H1 (cell line): ENCODE data around the gene RIT2. TPM values are rescaled to one million over a fixed set of nuclear protein-coding genes. Genes with fewer than 3 reads are reported as not detected.
A peak's percentile ranks its signal among the peaks of the same experiment; 100 is the strongest.

Source experiments
- CTCF ChIA-PET: fragments of 300-600 bp; sonication (Branson Sonifier 250); formaldehyde crosslinking; loops from one replicate; lab custom pipeline; 2021; ENCODE audit not compliant: partially characterized antibody; lab: Charles Lee
- POLR2A ChIA-PET: fragments of 300-600 bp; sonication (Branson Sonifier 250); formaldehyde crosslinking; loops from one replicate; lab custom pipeline; 2021; ENCODE audit warnings: inconsistent platforms; ENCODE audit not compliant: partially characterized antibody; lab: Charles Lee
- DNase-seq, 2 experiments: peaks; one replicate each; pipeline versions ENCODE4 v3.0.0 to v3.0.0-alpha.2; 2010 to 2022; ENCODE audit warnings: low spot score in 2 of 2, low read depth in 1 of 2, mixed read lengths in 1 of 2
- FAIRE-seq: peaks from 2 replicates; lab custom pipeline; 2011; peaks lifted over from hg19 to GRCh38; lab: Jason Lieb, UNC
- H2AFZ ChIP-seq: 2 replicates; pipeline ENCODE4 v1.8.1; 2012; ENCODE audit warnings: low read length, inconsistent platforms
- H2AK5ac ChIP-seq: 2 replicates; pipeline ENCODE4 v1.6.1; 2013; ENCODE audit warnings: low read depth, low read length
- H2BK120ac ChIP-seq: replicated peaks from 2 replicates; pipeline ENCODE3; 2013; ENCODE audit warnings: low read depth, low read length, inconsistent platforms
- H2BK12ac ChIP-seq: 2 replicates; pipeline ENCODE4 v1.6.1; 2013; ENCODE audit warnings: low read depth, low read length
- H2BK15ac ChIP-seq: 2 replicates; pipeline ENCODE4 v1.6.1; 2013; ENCODE audit warnings: low read length
- H2BK20ac ChIP-seq: 2 replicates; pipeline ENCODE4 v1.6.1; 2013; ENCODE audit warnings: low read length
- H2BK5ac ChIP-seq: 2 replicates; pipeline ENCODE4 v1.6.1; 2013; ENCODE audit warnings: low read depth, low read length
- H3K14ac ChIP-seq: 2 replicates; pipeline ENCODE4 v1.6.1; 2013; ENCODE audit warnings: inconsistent platforms; ENCODE audit not compliant: insufficient read length
- H3K18ac ChIP-seq: 2 replicates; pipeline ENCODE4 v1.6.1; 2013; ENCODE audit warnings: low read length; ENCODE audit errors: extremely low read depth
- H3K23ac ChIP-seq: 2 replicates; pipeline ENCODE4 v1.6.1; 2013; ENCODE audit warnings: inconsistent platforms; ENCODE audit not compliant: insufficient read length
- H3K23me2 ChIP-seq: 2 replicates; pipeline ENCODE4 v1.6.1; 2013; ENCODE audit warnings: low read depth, low read length
- H3K27ac ChIP-seq: 2 replicates; pipeline ENCODE4 v1.6.1; 2011; ENCODE audit warnings: low read depth, low read length, inconsistent platforms
- H3K27me3 ChIP-seq, 4 experiments: replicated peaks in 1 of 4; 1 replicate in 1 of 4; 2 replicates in 3 of 4; pipeline versions ENCODE4 v1.6.1 to v1.8.1; 2011 to 2013; ENCODE audit warnings: low read length in 3 of 4, mild to moderate bottlenecking in 3 of 4, inconsistent platforms in 2 of 4, mixed read lengths in 2 of 4, moderate library complexity in 1 of 4; ENCODE audit not compliant: control insufficient read depth in 3 of 4, insufficient read depth in 3 of 4; ENCODE audit errors: extremely low read depth in 1 of 4
- H3K36me3 ChIP-seq, 4 experiments: 2 replicates each; pipeline versions ENCODE4 v1.6.1 to v1.8.1; 2011 to 2013; ENCODE audit warnings: mild to moderate bottlenecking in 4 of 4, low read length in 3 of 4, moderate library complexity in 2 of 4, control low read depth in 1 of 4, inconsistent platforms in 1 of 4; ENCODE audit not compliant: insufficient read depth in 4 of 4, control insufficient read depth in 2 of 4
- H3K4ac ChIP-seq: replicated peaks from 2 replicates; pipeline ENCODE3; 2013; ENCODE audit warnings: low read length, low read depth, mixed read lengths, inconsistent platforms; ENCODE audit not compliant: insufficient read length
- H3K4me1 ChIP-seq, 4 experiments: replicated peaks in 1 of 4; 1 replicate in 1 of 4; 2 replicates in 3 of 4; pipeline versions ENCODE4 v1.6.1 to v1.8.1; 2011 to 2013; ENCODE audit warnings: low read length in 3 of 4, inconsistent platforms in 2 of 4, mixed read lengths in 1 of 4; ENCODE audit not compliant: insufficient read depth in 4 of 4, control insufficient read depth in 3 of 4
- H3K4me2 ChIP-seq, 2 experiments: 2 replicates each; pipeline versions ENCODE4 v1.6.1 to v1.8.1; 2011 to 2013; ENCODE audit warnings: low read depth in 2 of 2, low read length in 2 of 2, control low read depth in 1 of 2, inconsistent platforms in 1 of 2, mild to moderate bottlenecking in 1 of 2; ENCODE audit not compliant: insufficient read depth in 1 of 2
- H3K4me3 ChIP-seq, 4 experiments: fragments of 200-600, 300-600 bp in 1 of 4; sonication (generic), shearing (Covaris generic), sonication (Bioruptor Twin) in 1 of 4; 2 replicates each; pipeline versions ENCODE4 v1.5.1 to v1.8.1; 2011 to 2016; ENCODE audit warnings: low read length in 4 of 4, low read depth in 3 of 4, control low read depth in 2 of 4, inconsistent platforms in 2 of 4, mild to moderate bottlenecking in 2 of 4, mixed read lengths in 1 of 4, moderate library complexity in 1 of 4; ENCODE audit not compliant: insufficient read depth in 2 of 4; ENCODE audit errors: extremely low read depth in 1 of 4
- H3K56ac ChIP-seq: replicated peaks from 2 replicates; pipeline ENCODE3; 2013; ENCODE audit warnings: low read depth, mild to moderate bottlenecking, mixed read lengths, low read length, inconsistent platforms; ENCODE audit not compliant: insufficient read length
- H3K79me1 ChIP-seq: 2 replicates; pipeline ENCODE4 v1.6.1; 2013; ENCODE audit warnings: low read depth, low read length, control low read depth
- H3K79me2 ChIP-seq, 2 experiments: 2 replicates each; pipeline versions ENCODE4 v1.6.1 to v1.8.1; 2012 to 2013; ENCODE audit warnings: low read length in 2 of 2, mild to moderate bottlenecking in 2 of 2, inconsistent platforms in 1 of 2; ENCODE audit not compliant: insufficient read depth in 2 of 2, control insufficient read depth in 1 of 2
- H3K9ac ChIP-seq, 4 experiments: replicated peaks in 1 of 4; 1 replicate in 1 of 4; 2 replicates in 3 of 4; pipeline versions ENCODE4 v1.6.1 to v1.8.1; 2011 to 2013; ENCODE audit warnings: low read depth in 3 of 4, low read length in 3 of 4, control low read depth in 2 of 4, mild to moderate bottlenecking in 2 of 4, moderate library complexity in 2 of 4, inconsistent platforms in 1 of 4; ENCODE audit errors: extremely low read depth in 1 of 4
- H3K9me3 ChIP-seq, 2 experiments: 2 replicates each; pipeline versions ENCODE4 v1.6.1 to v1.8.1; 2012 to 2013; ENCODE audit warnings: mild to moderate bottlenecking in 2 of 2, moderate library complexity in 2 of 2, control low read depth in 1 of 2, inconsistent platforms in 1 of 2, low read depth in 1 of 2, low read length in 1 of 2, mixed read lengths in 1 of 2; ENCODE audit not compliant: insufficient read depth in 2 of 2
- H4K20me1 ChIP-seq, 2 experiments: replicated peaks in 1 of 2; 2 replicates each; pipeline versions ENCODE3 to v1.8.1; 2011 to 2013; ENCODE audit warnings: inconsistent platforms in 2 of 2, low read length in 2 of 2, mild to moderate bottlenecking in 1 of 2; ENCODE audit not compliant: insufficient read depth in 2 of 2, control insufficient read depth in 1 of 2
- H4K5ac ChIP-seq: 2 replicates; pipeline ENCODE4 v1.6.1; 2013; ENCODE audit warnings: low read length, low read depth, mixed read lengths, inconsistent platforms; ENCODE audit not compliant: insufficient read length
- H4K8ac ChIP-seq: 2 replicates; pipeline ENCODE4 v1.8.0; 2013; ENCODE audit warnings: mild to moderate bottlenecking, moderate library complexity, low read length, inconsistent platforms; ENCODE audit not compliant: insufficient read depth; ENCODE audit errors: extremely low read depth
- H4K91ac ChIP-seq: replicated peaks from 2 replicates; pipeline ENCODE3; 2013; ENCODE audit warnings: low read length, mixed read lengths, inconsistent platforms; ENCODE audit not compliant: insufficient read length
- ASH2L ChIP-seq: fragments of 200-600, 300-600 bp; sonication (generic); IDR thresholded peaks from one replicate; pipeline ENCODE4 v1.7.1; 2017; ENCODE audit warnings: low read length
- ATF3 ChIP-seq: IDR thresholded peaks from 2 replicates; pipeline ENCODE4 v1.6.1; 2011; ENCODE audit warnings: low read depth, mild to moderate bottlenecking, low read length; ENCODE audit not compliant: insufficient read depth
- FOSL1 ChIP-seq: IDR thresholded peaks from 2 replicates; pipeline ENCODE4 v1.6.1; 2011; ENCODE audit warnings: mild to moderate bottlenecking, low read depth, low read length, moderate library complexity; ENCODE audit not compliant: insufficient read depth
- HDAC6 ChIP-seq: IDR thresholded peaks from one replicate; pipeline ENCODE4 v1.7.1; 2012; ENCODE audit warnings: low read depth, mild to moderate bottlenecking, inconsistent platforms, low read length, moderate library complexity
- WGBS, 2 experiments: shearing (Covaris generic) in 1 of 2; methylation state at CpG; one replicate each; pipeline versions ENCODE4 v1.1.6 to v1.1.7; 2013 to 2015; ENCODE audit warnings: low lambda C conversion rate in 2 of 2, mixed read lengths in 2 of 2, inconsistent platforms in 1 of 2, low coverage in 1 of 2, missing lambda C conversion rate in 1 of 2; ENCODE audit not compliant: insufficient replicate concordance in 2 of 2, insufficient coverage in 1 of 2, insufficient read length in 1 of 2; ENCODE audit errors: extremely low coverage in 1 of 2, missing lambda C conversion rate in 1 of 2; 5-methylcytosine and 5-hydroxymethylcytosine counted together
- polyA plus RNA-seq, 7 experiments: library from polyadenylated mRNA; depleted of rRNA in 3 of 7; stranded (reverse) in 5 of 7; unstranded in 2 of 7; fragments of >200 nt in 5 of 7; fragments of 200-250 nt in 2 of 7; gene quantifications; 1 replicate in 5 of 7; 2 replicates in 1 of 7; 4 replicates in 1 of 7; pipeline versions ENCODE4 v1.2.1 to v1.2.3, GENCODE V29; 2011 to 2013; ENCODE audit warnings: missing spikeins in 2 of 7, mixed read lengths in 2 of 7
- total RNA-seq: library from RNA; stranded (reverse); fragmentation: NEBNext Ultra II Directional; extraction: Animal tissue kit (Norgen Biotek cat#: 25700); gene quantifications from 2 replicates; pipeline ENCODE4 v1.2.1, GENCODE V29; 2021
- TF ChIP-seq, protein P1 (sequence below), 3 experiments: IDR thresholded peaks; 1 replicate in 2 of 3; 2 replicates in 1 of 3; pipeline versions ENCODE4 v1.5.1 to v1.6.1; 2011; ENCODE audit warnings: low read length in 3 of 3, mild to moderate bottlenecking in 3 of 3, inconsistent platforms in 2 of 3, low read depth in 1 of 3, moderate library complexity in 1 of 3; ENCODE audit not compliant: insufficient read depth in 1 of 3; ENCODE audit errors: control extremely low read depth in 1 of 3

Gene RIT2
- total and polyA plus RNA-seq, 2 of the 8 experiments (the other 6 are each of a cell fraction or from before 2014, with no cell fraction given) = 0.67 to 3.2 TPM

- Histone ChIP-seq H2AK5ac (no peak overlapping the region), H2BK120ac (no peak overlapping the region), H3K18ac (peak overlapping the region; percentile 9; the same call in 1 of the 2 replicates), H3K14ac (no peak overlapping the region), H4K5ac (no peak overlapping the region), H3K56ac (no peak overlapping the region), H3K23ac (no peak overlapping the region), H3K79me1 (no peaks in the 10 kb centered on the region), H3K4me1 (peaks cover 0 to 5% (median 0%) of the 10 kb centered on the region in 4 experiments; a peak in 2 of 7 replicates), H4K8ac (no peak overlapping the region), H2AFZ (no peak overlapping the region; the same call in 1 of the 2 replicates), H2BK15ac (no peak overlapping the region), H4K20me1 (no peaks in the 10 kb centered on the region), H4K91ac (no peak overlapping the region), H3K4ac (no peak overlapping the region), H3K4me3 (no peak overlapping the region), H3K23me2 (no peaks in the 10 kb centered on the region; the same call in 1 of the 2 replicates), H2BK12ac (0 out of 2 replicates have a peak overlapping the region, but pooled peaks have one; percentile 41), H2BK20ac (peak overlapping the region; percentile 19; the same call in 1 of the 2 replicates), H3K9me3 (no peaks in the 10 kb centered on the region; a peak in 1 of 4 replicates), H2BK5ac (no peak overlapping the region), H3K27me3 (no peaks in the 10 kb centered on the region), H3K27ac (no peak overlapping the region), H3K36me3 (no peaks in the 10 kb centered on the region), H3K4me2 (no peak overlapping the region), H3K79me2 (no peaks in the 10 kb centered on the region), H3K9ac (no peak overlapping the region)
- WGBS, 2 experiments = 97% methylated on average over 4 of the region's 4 CpGs; no CpG with 5 or more reads in 1 of the 2 experiments
- CTCF ChIA-PET = no interaction called here
- POLR2A ChIA-PET = no interaction called here
- DNase-seq (no peak), FAIRE-seq (no peak)
- TF ChIP-seq FOSL1 (no peak), ASH2L (no peak), ATF3 (no peak), HDAC6 (no peak)
- TF ChIP-seq, protein P1, sequence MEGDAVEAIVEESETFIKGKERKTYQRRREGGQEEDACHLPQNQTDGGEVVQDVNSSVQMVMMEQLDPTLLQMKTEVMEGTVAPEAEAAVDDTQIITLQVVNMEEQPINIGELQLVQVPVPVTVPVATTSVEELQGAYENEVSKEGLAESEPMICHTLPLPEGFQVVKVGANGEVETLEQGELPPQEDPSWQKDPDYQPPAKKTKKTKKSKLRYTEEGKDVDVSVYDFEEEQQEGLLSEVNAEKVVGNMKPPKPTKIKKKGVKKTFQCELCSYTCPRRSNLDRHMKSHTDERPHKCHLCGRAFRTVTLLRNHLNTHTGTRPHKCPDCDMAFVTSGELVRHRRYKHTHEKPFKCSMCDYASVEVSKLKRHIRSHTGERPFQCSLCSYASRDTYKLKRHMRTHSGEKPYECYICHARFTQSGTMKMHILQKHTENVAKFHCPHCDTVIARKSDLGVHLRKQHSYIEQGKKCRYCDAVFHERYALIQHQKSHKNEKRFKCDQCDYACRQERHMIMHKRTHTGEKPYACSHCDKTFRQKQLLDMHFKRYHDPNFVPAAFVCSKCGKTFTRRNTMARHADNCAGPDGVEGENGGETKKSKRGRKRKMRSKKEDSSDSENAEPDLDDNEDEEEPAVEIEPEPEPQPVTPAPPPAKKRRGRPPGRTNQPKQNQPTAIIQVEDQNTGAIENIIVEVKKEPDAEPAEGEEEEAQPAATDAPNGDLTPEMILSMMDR (IDR thresholded peaks at IDR 0.05; ENCODE audit: control extremely low read depth in 1 of 3, insufficient read depth in 1 of 3, low read depth in 1 of 3, low read length in 3 of 3) = no peak
Observed at GRCh38 chr18:43108469-43108868, 7.0 kb downstream of the RIT2 start.
